OCI-LY1 (cell line): Measurements from ENCODE around the gene SOCS1.

Experiments used
- H2AFZ ChIP-seq: fragments of 200-600 bp; sonication (generic), shearing (Covaris generic); 2 replicates; pipeline ENCODE4 v1.6.0; 2014; ENCODE audit warnings: antibody characterized with exemption, mild to moderate bottlenecking, low read length
- H3F3A ChIP-seq: fragments of 200-600 bp; sonication (generic), shearing (Covaris generic); 2 replicates; pipeline ENCODE4 v1.6.0; 2014; ENCODE audit warnings: mild to moderate bottlenecking, antibody characterized with exemption, low read length, moderate library complexity; ENCODE audit not compliant: insufficient read depth
- H3K27ac ChIP-seq: fragments of 200-600 bp; sonication (generic); 2 replicates; pipeline ENCODE4 v1.5.1; 2014; ENCODE audit warnings: low read length, mixed run types, mild to moderate bottlenecking, low read depth; ENCODE audit not compliant: poor library complexity, severe bottlenecking
- H3K27me3 ChIP-seq: fragments of 200-600 bp; sonication (generic); 2 replicates; pipeline ENCODE4 v1.6.0; 2014; ENCODE audit warnings: antibody characterized with exemption, mild to moderate bottlenecking, low read length, moderate library complexity; ENCODE audit not compliant: insufficient read depth
- H3K36me3 ChIP-seq: fragments of 200-600 bp; sonication (generic); 2 replicates; pipeline ENCODE4 v1.6.1; 2014; ENCODE audit warnings: mild to moderate bottlenecking, antibody characterized with exemption, low read length, moderate library complexity, mixed read lengths; ENCODE audit not compliant: insufficient read depth
- H3K4me1 ChIP-seq: fragments of 200-600 bp; sonication (generic); 2 replicates; pipeline ENCODE4 v1.5.1; 2014; ENCODE audit warnings: mild to moderate bottlenecking, low read length, moderate library complexity; ENCODE audit not compliant: insufficient read depth, severe bottlenecking
- H3K4me2 ChIP-seq: fragments of 200-600 bp; sonication (generic), shearing (Covaris generic); 2 replicates; pipeline ENCODE4 v1.6.1; 2014; ENCODE audit warnings: low read length
- H3K4me3 ChIP-seq: fragments of 200-600 bp; sonication (generic); 2 replicates; pipeline ENCODE4 v1.5.1; 2014; ENCODE audit warnings: low read length, low read depth, mild to moderate bottlenecking, mixed read lengths; ENCODE audit not compliant: poor library complexity, severe bottlenecking
- H3K79me2 ChIP-seq: fragments of 200-600 bp; shearing (Covaris generic); 2 replicates; pipeline ENCODE4 v1.6.1; 2016; ENCODE audit warnings: mixed run types, low read length, mixed read lengths; ENCODE audit not compliant: insufficient read depth
- H3K9ac ChIP-seq: fragments of 200-600 bp; sonication (generic), shearing (Covaris generic); 2 replicates; pipeline ENCODE4 v1.6.1; 2014; ENCODE audit warnings: mild to moderate bottlenecking, low read length, mixed read lengths
- H3K9me2 ChIP-seq: fragments of 200-600 bp; sonication (generic), shearing (Covaris generic); 2 replicates; pipeline ENCODE4 v1.6.1; 2014; ENCODE audit warnings: low read depth, mild to moderate bottlenecking, low read length, mixed read lengths
- H3K9me3 ChIP-seq: fragments of 200-600 bp; shearing (Covaris generic); 2 replicates; pipeline ENCODE4 v1.6.1; 2014; ENCODE audit warnings: low read length, mixed read lengths
- H4K20me1 ChIP-seq: fragments of 200-600 bp; sonication (generic), shearing (Covaris generic); 2 replicates; pipeline ENCODE4 v1.6.0; 2016; ENCODE audit warnings: mild to moderate bottlenecking, low read length; ENCODE audit not compliant: insufficient read depth
- EZH2 ChIP-seq: fragments of 200-600 bp; sonication (generic), shearing (Covaris generic); IDR thresholded peaks from 2 replicates; pipeline ENCODE4 v1.8.0; 2017; ENCODE audit warnings: borderline replicate concordance, mixed run types, mild to moderate bottlenecking, antibody characterized with exemption, low read length, moderate library complexity, mixed read lengths
- TF ChIP-seq, protein P1 (sequence below): fragments of 200-600 bp; sonication (generic), shearing (Covaris generic); IDR thresholded peaks from 2 replicates; pipeline ENCODE4 v1.5.1; 2017; ENCODE audit warnings: mild to moderate bottlenecking, antibody characterized with exemption, low read length, moderate library complexity, mixed read lengths

The SOCS1 gene

DNA sequence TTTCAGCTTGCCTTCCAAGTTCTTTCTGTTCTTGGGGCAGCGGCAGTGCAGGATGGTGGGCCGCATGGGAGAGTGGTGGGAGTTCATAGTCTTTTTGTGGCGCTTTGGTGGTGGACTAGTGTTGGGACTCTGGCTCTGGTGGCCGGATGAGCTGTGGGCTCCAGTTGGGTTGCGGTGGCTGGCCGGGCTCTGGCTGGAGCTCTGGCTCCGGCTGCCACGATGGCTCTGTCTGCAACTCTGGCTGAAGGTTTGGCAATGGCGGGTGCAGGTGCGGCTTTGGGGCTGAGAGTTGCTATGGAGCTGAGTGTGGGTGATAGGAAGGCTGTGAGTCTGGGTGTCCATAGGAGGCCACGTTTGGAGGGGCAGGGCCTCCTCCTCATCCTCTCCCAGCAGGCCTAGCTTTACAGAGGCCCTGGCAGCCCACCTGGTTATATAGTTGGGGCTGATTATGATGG, 12.9 kb upstream of the SOCS1 start, which contains the start of gene TNP2:
TNP2 (minus strand) TSS at position 405 of the 455 bp plus-strand sequence; CDS start at position 342, 63 bp downstream.
- Histone ChIP-seq H3K4me3 (no peak within 1 kb of the TSS), H3K27me3 (no peaks in the 10 kb centered on the region), H3K9me3 (no peaks in the 10 kb centered on the region), H3K9me2 (no peaks in the 10 kb centered on the region), H2AFZ (no peak within 1 kb of the TSS), H3K27ac (no peak within 1 kb of the TSS), H3K4me2 (no peak within 1 kb of the TSS), H3F3A (no peaks in the 10 kb centered on the region), H3K36me3 (no peaks in the 10 kb centered on the region; the same call in 1 of the 2 replicates), H4K20me1 (no peaks in the 10 kb centered on the region), H3K79me2 (no peaks in the 10 kb centered on the region), H3K9ac (no peak within 1 kb of the TSS), H3K4me1 (peaks cover 3% of the 10 kb centered on the region)
- no peak for TF ChIP-seq EZH2
- TF ChIP-seq, protein P1, sequence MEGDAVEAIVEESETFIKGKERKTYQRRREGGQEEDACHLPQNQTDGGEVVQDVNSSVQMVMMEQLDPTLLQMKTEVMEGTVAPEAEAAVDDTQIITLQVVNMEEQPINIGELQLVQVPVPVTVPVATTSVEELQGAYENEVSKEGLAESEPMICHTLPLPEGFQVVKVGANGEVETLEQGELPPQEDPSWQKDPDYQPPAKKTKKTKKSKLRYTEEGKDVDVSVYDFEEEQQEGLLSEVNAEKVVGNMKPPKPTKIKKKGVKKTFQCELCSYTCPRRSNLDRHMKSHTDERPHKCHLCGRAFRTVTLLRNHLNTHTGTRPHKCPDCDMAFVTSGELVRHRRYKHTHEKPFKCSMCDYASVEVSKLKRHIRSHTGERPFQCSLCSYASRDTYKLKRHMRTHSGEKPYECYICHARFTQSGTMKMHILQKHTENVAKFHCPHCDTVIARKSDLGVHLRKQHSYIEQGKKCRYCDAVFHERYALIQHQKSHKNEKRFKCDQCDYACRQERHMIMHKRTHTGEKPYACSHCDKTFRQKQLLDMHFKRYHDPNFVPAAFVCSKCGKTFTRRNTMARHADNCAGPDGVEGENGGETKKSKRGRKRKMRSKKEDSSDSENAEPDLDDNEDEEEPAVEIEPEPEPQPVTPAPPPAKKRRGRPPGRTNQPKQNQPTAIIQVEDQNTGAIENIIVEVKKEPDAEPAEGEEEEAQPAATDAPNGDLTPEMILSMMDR = no peak

DNA sequence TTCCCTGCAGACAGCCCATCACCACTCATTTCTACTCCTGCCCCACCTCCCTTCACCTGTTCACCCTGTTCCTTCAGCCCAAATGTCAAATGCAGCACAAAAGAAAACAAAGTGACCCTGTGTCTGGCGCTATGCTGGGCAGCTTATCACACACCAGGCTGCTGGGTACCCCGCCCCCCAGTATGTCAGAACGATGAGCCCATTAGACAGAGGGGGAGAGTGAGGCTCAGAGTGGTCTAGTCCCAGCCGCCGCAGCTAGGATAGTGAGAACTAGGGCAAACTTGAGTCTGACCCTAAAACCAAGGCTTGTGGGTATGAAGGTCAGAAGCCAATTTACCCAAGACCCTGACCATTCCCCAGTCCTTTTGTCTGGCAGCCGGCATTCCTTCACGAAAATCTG, 9.1 kb upstream of the SOCS1 start:
- no peaks in the 10 kb centered on the region for H3K27me3 ChIP-seq
- no peak for TF ChIP-seq EZH2
- TF ChIP-seq, protein P1 = no peak

GRCh38 chr16:11264155-11264832, 8.3 kb upstream of the SOCS1 start:
- Histone ChIP-seq H4K20me1 (no peaks in the 10 kb centered on the region), H3K4me3 (no peak overlapping the region), H3K27me3 (no peaks in the 10 kb centered on the region), H3K4me2 (no peak overlapping the region), H3F3A (no peaks in the 10 kb centered on the region), H3K4me1 (peaks cover 7% of the 10 kb centered on the region), H3K36me3 (no peaks in the 10 kb centered on the region), H3K27ac (no peak overlapping the region), H3K79me2 (no peaks in the 10 kb centered on the region), H3K9ac (no peak overlapping the region), H3K9me3 (no peaks in the 10 kb centered on the region), H2AFZ (no peak overlapping the region), H3K9me2 (no peaks in the 10 kb centered on the region)
- no peak for TF ChIP-seq EZH2
- TF ChIP-seq, protein P1 = no peak

More for the DNA sequence above, 9.1 kb upstream of the SOCS1 start:
- no peak overlapping the region for H3K9ac ChIP-seq
- H3K4me3 ChIP-seq = no peak overlapping the region
- H3K4me1 ChIP-seq = peaks cover 7% of the 10 kb centered on the region
- no peaks in the 10 kb centered on the region for H4K20me1 ChIP-seq
- H3K27ac ChIP-seq = no peak overlapping the region
- H3K36me3 ChIP-seq = no peaks in the 10 kb centered on the region
- H3K79me2 ChIP-seq = no peaks in the 10 kb centered on the region
- no peak overlapping the region for H2AFZ ChIP-seq
- no peaks in the 10 kb centered on the region for H3K9me3 ChIP-seq
- H3K4me2 ChIP-seq = no peak overlapping the region
- H3F3A ChIP-seq = no peaks in the 10 kb centered on the region
- H3K9me2 ChIP-seq = no peaks in the 10 kb centered on the region
